Ishikawa (cell line): Measurements from ENCODE around the gene PKP1.

Experiments
- CEBPB ChIP-seq: IDR thresholded peaks from 2 replicates; pipeline ENCODE4 v1.6.1; 2012
- CREB1 ChIP-seq: IDR thresholded peaks from 2 replicates; pipeline ENCODE4 v1.6.1; 2012; ENCODE audit warnings: low read depth
- EGR1 ChIP-seq: IDR thresholded peaks from 2 replicates; pipeline ENCODE4 v1.6.1; 2012
- EP300 ChIP-seq: IDR thresholded peaks from 2 replicates; pipeline ENCODE4 v1.6.1; 2012; ENCODE audit warnings: borderline replicate concordance
- FOXM1 ChIP-seq: IDR thresholded peaks from 2 replicates; pipeline ENCODE4 v1.6.1; 2012; ENCODE audit warnings: low read depth, borderline replicate concordance
- MAX ChIP-seq: IDR thresholded peaks from 2 replicates; pipeline ENCODE4 v1.6.1; 2012
- NFIC ChIP-seq: IDR thresholded peaks from 2 replicates; pipeline ENCODE4 v1.6.1; 2012
- RAD21 ChIP-seq: IDR thresholded peaks from 2 replicates; pipeline ENCODE4 v1.6.1; 2012; ENCODE audit warnings: low read depth
- TAF1 ChIP-seq: IDR thresholded peaks from 2 replicates; pipeline ENCODE4 v1.6.1; 2012; ENCODE audit warnings: low read depth, mild to moderate bottlenecking
- TCF12 ChIP-seq: IDR thresholded peaks from 2 replicates; pipeline ENCODE4 v1.6.1; 2012; ENCODE audit warnings: low read depth
- TEAD4 ChIP-seq: IDR thresholded peaks from 2 replicates; pipeline ENCODE4 v1.6.1; 2012
- YY1 ChIP-seq: IDR thresholded peaks from 2 replicates; pipeline ENCODE4 v1.6.1; 2012; ENCODE audit warnings: low read depth
- ZBTB7A ChIP-seq: IDR thresholded peaks from 2 replicates; pipeline ENCODE4 v1.6.1; 2012; ENCODE audit warnings: low read depth
- TF ChIP-seq, protein P1 (sequence below): IDR thresholded peaks from 2 replicates; pipeline ENCODE4 v1.6.1; 2012
- TF ChIP-seq, protein P2 (sequence below): IDR thresholded peaks from 2 replicates; pipeline ENCODE4 v1.6.1; 2012; ENCODE audit warnings: low read depth, mild to moderate bottlenecking

The PKP1 gene

GRCh38 chr1:201332616-201333335, 49.5 kb downstream of the PKP1 start:
- no peak for TF ChIP-seq YY1
- no peak for TF ChIP-seq ZBTB7A
- TF ChIP-seq, protein P1, sequence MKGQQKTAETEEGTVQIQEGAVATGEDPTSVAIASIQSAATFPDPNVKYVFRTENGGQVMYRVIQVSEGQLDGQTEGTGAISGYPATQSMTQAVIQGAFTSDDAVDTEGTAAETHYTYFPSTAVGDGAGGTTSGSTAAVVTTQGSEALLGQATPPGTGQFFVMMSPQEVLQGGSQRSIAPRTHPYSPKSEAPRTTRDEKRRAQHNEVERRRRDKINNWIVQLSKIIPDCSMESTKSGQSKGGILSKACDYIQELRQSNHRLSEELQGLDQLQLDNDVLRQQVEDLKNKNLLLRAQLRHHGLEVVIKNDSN = no peak
- no peak for TF ChIP-seq EGR1
- no peak for TF ChIP-seq TEAD4
- TF ChIP-seq, protein P2, sequence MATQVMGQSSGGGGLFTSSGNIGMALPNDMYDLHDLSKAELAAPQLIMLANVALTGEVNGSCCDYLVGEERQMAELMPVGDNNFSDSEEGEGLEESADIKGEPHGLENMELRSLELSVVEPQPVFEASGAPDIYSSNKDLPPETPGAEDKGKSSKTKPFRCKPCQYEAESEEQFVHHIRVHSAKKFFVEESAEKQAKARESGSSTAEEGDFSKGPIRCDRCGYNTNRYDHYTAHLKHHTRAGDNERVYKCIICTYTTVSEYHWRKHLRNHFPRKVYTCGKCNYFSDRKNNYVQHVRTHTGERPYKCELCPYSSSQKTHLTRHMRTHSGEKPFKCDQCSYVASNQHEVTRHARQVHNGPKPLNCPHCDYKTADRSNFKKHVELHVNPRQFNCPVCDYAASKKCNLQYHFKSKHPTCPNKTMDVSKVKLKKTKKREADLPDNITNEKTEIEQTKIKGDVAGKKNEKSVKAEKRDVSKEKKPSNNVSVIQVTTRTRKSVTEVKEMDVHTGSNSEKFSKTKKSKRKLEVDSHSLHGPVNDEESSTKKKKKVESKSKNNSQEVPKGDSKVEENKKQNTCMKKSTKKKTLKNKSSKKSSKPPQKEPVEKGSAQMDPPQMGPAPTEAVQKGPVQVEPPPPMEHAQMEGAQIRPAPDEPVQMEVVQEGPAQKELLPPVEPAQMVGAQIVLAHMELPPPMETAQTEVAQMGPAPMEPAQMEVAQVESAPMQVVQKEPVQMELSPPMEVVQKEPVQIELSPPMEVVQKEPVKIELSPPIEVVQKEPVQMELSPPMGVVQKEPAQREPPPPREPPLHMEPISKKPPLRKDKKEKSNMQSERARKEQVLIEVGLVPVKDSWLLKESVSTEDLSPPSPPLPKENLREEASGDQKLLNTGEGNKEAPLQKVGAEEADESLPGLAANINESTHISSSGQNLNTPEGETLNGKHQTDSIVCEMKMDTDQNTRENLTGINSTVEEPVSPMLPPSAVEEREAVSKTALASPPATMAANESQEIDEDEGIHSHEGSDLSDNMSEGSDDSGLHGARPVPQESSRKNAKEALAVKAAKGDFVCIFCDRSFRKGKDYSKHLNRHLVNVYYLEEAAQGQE = no peak
- TF ChIP-seq TAF1 = no peak
- no peak for TF ChIP-seq CEBPB
- TF ChIP-seq RAD21 = no peak
- TF ChIP-seq NFIC = no peak
- no peak for TF ChIP-seq CREB1
- TF ChIP-seq EP300 = no peak
- TF ChIP-seq FOXM1 = no peak
- no peak for TF ChIP-seq MAX
- TF ChIP-seq TCF12 = no peak

- TF ChIP-seq CREB1 = no peak
- TF ChIP-seq, protein P1 = no peak
- no peak for TF ChIP-seq TAF1
- no peak for TF ChIP-seq CEBPB
- TF ChIP-seq EGR1 = no peak
- TF ChIP-seq EP300 = no peak
- TF ChIP-seq YY1 = no peak
- TF ChIP-seq, protein P2 = no peak
- no peak for TF ChIP-seq FOXM1
- no peak for TF ChIP-seq TEAD4
- no peak for TF ChIP-seq TCF12
- TF ChIP-seq MAX = no peak
- no peak for TF ChIP-seq NFIC
- no peak for TF ChIP-seq ZBTB7A
- no peak for TF ChIP-seq RAD21
Observed at GRCh38 chr1:201334325-201335173, 51.2 kb downstream of the PKP1 start.

DNA sequence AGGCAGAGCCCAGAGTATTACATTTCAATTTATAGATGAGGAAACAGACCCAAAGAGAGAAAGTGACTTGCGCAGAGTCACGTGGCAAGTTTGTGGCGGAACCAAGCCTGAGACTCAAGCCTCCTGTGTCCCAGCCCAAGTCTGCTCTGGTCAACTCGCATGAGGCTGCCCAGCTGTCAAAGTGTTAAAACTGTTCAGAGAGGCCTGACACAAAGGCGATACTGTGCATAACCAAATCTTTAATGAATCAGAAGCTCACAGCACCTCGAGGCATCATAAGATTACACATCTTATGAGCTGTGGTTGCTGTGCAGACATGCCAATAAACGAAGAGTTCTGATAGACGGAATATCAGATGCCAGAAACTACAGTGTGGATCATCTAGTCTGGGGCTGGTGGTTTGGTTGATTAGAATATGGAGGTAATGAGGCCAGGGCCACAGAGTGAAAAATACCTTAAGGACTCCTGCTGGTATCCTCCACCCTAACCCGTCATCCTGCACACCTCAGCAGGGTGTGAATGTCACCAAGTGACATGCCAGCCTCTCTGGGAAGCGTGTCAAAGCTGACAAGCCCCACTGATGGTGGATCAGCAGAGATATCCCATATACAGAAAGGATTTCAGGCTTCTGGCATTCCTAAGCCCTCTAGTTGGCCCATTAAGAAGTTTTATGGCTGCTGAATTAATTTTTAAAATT, 52.0 kb downstream of the PKP1 start:
- TF ChIP-seq, protein P2 = no peak
- no peak for TF ChIP-seq CEBPB
- TF ChIP-seq MAX = no peak
- TF ChIP-seq, protein P1 = no peak
- TF ChIP-seq NFIC = no peak
- no peak for TF ChIP-seq EGR1
- TF ChIP-seq TAF1 = no peak
- no peak for TF ChIP-seq TCF12
- no peak for TF ChIP-seq RAD21
- TF ChIP-seq ZBTB7A = no peak
- TF ChIP-seq EP300 = no peak
- TF ChIP-seq YY1 = no peak
- TF ChIP-seq TEAD4 = no peak
- TF ChIP-seq CREB1 = no peak
- TF ChIP-seq FOXM1 = no peak
